Measurements from ENCODE around the gene SLC26A6.

DNA sequence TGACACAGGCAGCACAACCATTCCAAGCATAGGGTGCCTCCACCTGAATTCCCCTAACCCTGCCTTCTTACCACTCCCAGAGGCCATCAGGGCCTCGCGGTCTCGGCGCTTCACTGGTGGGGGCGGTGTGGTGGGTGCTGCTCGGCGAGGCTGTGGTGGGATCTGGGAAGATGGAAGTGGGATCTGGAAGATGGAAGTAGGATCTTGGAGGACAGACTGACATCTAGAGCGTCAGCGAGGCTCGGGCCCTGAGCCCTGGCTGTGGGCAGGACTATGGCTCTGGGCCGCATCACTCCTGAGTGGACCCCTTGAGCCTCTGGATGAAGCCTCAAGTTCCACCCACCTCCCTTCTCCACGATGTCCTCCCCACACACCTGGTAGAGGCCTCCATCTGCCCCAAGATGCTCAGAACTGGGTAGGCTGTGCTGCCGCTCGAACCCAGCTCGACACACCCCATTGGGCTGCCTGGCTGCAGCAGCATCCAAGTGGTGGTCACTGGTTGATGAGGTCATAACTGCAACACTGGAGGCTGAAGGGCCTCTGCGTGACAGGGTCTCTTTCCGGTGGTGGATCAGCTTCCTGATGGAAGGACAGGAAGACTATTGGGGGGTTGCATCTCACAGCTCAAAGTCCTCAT is 46.8 kb upstream of the SLC26A6 start:
- TF ChIP-seq, protein P1, sequence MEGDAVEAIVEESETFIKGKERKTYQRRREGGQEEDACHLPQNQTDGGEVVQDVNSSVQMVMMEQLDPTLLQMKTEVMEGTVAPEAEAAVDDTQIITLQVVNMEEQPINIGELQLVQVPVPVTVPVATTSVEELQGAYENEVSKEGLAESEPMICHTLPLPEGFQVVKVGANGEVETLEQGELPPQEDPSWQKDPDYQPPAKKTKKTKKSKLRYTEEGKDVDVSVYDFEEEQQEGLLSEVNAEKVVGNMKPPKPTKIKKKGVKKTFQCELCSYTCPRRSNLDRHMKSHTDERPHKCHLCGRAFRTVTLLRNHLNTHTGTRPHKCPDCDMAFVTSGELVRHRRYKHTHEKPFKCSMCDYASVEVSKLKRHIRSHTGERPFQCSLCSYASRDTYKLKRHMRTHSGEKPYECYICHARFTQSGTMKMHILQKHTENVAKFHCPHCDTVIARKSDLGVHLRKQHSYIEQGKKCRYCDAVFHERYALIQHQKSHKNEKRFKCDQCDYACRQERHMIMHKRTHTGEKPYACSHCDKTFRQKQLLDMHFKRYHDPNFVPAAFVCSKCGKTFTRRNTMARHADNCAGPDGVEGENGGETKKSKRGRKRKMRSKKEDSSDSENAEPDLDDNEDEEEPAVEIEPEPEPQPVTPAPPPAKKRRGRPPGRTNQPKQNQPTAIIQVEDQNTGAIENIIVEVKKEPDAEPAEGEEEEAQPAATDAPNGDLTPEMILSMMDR (IDR thresholded peaks at IDR 0.05) = no peak
- TF ChIP-seq POLR2A (IDR thresholded peaks at IDR 0.05) = no peak
- no peak for TF ChIP-seq EP300 (IDR thresholded peaks at IDR 0.05)
- no peak for TF ChIP-seq POLR2AphosphoS5 (IDR thresholded peaks at IDR 0.05)

All from upper lobe of left lung (tissue), 4 donors.